D721Med (cell line): ENCODE measurements around the gene KRT20.
"Not testable (repeated sequence)": the region's sequence is repeated elsewhere in the genome, so short reads cannot be mapped to it uniquely, and the experiment has no call there.

ENCODE experiments used
- DNase-seq: peaks from one replicate; pipeline ENCODE4 v3.0.0; 2011; ENCODE audit warnings: low spot score; ENCODE audit not compliant: insufficient read length
- FAIRE-seq: peaks from 2 replicates; lab custom pipeline; 2011; peaks lifted over from hg19 to GRCh38; lab: Jason Lieb, UNC
- TF ChIP-seq, protein P1 (sequence below): IDR thresholded peaks from 2 replicates; pipeline ENCODE4 v1.5.1; 2012; ENCODE audit warnings: mild to moderate bottlenecking, control low read depth; ENCODE audit not compliant: insufficient read depth; ENCODE audit errors: missing control alignments

KRT20 gene

DNA sequence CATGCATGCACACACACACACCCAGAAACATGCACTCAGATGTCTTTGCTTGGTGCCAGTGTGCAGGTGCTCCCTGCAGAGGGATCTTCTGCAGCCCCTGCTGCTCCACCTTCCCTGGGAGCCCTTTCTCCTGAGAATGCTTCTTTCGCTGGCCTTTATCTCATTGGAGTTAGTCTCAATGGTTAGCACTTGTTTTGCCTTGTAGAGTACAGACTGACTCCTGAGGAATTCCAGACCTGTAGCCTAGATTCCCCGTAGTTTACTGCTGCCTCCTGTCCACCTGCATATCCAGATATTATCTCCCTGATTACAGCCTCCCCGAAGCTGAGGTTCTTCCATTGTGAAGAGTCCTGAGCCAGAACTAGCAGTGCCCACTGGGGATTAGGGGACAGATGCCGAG is 14.9 kb downstream of the KRT20 start:
- DNase-seq: no peak
- no peak for FAIRE-seq
- TF ChIP-seq, protein P1, sequence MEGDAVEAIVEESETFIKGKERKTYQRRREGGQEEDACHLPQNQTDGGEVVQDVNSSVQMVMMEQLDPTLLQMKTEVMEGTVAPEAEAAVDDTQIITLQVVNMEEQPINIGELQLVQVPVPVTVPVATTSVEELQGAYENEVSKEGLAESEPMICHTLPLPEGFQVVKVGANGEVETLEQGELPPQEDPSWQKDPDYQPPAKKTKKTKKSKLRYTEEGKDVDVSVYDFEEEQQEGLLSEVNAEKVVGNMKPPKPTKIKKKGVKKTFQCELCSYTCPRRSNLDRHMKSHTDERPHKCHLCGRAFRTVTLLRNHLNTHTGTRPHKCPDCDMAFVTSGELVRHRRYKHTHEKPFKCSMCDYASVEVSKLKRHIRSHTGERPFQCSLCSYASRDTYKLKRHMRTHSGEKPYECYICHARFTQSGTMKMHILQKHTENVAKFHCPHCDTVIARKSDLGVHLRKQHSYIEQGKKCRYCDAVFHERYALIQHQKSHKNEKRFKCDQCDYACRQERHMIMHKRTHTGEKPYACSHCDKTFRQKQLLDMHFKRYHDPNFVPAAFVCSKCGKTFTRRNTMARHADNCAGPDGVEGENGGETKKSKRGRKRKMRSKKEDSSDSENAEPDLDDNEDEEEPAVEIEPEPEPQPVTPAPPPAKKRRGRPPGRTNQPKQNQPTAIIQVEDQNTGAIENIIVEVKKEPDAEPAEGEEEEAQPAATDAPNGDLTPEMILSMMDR: no peak

DNA sequence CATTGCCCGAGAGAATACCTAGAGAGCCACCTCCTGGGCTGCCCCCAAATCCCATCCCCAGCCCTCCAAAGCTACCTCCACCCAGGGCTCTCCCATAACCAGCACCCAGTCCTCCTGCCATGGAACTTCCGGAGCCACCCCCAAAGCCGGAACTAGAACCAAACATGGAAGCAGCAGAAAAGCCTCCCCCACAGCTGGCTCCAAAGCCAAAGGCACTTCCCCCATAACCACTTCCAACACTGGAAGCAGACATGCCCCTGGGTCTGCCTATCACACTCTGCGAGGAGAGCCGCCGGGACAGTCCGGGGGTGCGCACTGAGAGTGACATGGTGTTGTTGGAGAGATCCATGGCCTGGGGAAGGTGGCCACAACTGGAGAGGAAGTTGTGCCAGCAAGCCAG is 18.2 kb downstream of the KRT20 start, which contains the start of gene KRT12:
TSS of gene KRT12 (minus strand) at position 386 of the 400 bp plus-strand sequence. CDS start at position 349, 37 bp downstream.
- no peak for DNase-seq
- TF ChIP-seq, protein P1: no peak
- FAIRE-seq: no peak

DNA sequence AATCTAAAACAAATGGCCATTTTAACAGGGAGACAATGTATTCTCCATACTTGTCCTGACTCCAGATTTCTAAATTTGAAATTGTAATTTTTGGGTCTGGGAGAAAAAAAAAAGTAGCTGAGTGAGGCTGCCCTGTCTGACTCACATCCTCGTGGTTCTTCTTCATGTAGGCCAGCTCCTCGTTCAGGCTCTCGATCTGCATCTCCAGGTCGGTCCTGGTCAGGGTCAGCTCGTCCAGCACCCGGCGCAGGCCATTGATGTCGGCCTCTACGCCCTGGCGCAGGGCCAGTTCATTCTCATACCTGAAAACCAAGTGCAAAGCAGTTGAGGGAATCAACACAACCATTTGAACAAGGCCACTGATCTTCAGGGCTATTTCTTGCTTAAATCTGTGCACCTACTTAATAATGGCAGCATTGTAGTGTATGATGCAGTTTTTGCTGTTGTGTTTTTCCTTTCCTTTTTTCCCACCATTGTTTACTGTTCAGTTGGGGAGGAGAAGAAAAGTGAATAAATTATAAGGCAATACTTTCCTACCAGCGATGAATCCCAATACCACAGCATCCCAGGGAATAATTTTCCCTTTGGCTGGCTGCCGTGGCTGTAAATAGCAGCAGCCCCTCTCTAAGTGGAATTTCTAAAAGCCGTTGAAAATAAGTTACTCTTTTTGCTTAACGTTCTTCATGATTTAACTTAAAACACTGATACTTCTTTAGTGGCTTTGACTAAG is 20.2 kb downstream of the KRT20 start:
- FAIRE-seq (no peak), DNase-seq (no peak)
- TF ChIP-seq, protein P1: no peak

DNA sequence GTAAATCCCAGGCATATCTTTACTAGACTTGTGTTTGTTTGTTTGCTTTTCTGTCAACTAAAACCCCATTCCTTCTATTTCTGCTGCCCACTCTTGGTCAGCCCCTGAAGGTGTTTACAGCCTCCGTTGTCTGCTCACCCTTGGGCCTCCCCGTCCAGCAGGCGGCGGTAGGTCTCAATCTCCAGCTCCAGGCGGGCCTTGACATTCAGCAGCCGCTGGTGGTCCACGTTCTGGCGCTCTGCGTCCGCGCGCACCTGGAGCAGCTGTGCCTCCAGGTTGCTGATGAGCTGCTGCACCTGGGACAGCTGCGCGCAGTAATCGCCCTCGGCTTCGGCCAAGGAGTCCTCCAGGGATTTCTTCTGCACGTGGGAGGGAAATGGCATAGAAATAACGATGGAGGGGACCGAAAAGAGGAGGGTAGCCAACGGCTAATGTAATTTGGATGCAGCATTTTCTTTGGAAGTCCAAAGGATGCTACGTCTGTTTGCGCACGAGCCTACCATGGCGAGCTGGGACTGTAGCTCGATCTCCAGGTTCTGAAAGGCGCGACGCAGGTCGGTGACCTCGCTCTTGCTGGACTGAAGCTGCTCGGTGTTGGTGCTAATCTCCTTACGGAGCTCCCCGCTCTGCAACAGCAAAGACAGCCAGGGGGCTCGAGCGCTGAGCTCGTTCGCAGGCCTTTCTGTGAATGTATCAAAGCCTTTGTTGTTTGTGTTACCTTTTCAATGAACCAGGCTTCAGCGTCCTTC is 21.9 kb downstream of the KRT20 start:
- FAIRE-seq (no peak), DNase-seq (no peak)
- TF ChIP-seq, protein P1: no peak

DNA sequence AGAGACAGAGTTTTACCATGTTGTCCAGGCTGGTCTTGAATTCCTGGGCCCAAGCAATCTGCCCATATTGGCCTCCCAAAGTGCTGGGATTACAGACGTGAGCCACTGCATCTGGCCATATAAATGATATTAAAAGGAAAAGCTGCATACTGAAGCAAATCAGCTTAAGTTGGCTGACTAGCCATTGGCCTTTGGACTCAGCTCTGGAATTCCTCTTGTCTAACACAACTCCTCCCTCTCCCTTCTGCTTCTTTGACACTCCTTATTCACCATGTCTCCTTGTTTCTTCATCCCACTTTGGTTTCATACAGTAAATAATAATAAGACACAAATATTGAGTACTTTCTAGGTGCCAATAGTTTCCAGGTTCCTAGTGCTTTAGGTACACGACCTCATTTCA is 25.5 kb downstream of the KRT20 start:
- no peak for DNase-seq
- TF ChIP-seq, protein P1: no peak
- no peak for FAIRE-seq

DNA sequence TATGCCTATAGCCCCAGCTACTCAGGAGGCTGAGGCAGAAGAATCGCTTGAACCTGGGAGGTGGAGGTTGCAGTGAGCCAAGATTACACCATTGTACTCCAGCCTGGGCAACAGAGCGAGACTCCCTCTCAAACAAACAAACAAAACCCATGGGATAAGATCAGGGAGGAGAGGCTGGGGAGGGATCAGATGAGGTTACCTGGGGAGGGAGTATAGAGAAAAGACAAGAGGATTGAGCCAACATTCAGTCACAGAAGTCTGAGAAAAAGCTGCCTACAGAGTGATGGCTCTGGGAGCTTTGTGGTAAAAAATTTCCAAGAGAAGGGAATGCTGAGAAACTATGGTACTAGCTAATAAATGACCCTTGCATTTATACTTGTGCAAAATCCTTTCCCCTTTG is 26.4 kb downstream of the KRT20 start:
- DNase-seq, FAIRE-seq: not testable (repeated sequence)

DNA sequence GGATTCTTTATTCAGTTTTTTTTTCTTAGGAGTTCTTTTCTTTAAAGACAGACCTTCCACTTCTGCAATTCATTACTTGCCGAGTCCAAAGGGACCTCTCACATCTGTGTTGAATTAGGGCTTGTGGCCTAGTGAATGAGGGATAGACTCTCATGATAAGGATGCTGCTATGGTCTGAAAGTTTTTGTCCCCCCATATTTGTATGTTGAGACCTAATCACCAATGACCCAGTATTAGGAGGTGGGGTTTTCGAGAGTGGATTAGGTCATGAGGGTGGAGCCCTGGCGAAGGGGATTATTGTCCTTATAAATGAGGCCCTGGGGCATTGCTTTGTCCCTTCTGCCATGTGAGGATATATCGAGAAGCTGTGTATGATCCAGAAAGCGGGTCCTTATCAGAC is 27.5 kb downstream of the KRT20 start:
- FAIRE-seq (no peak), DNase-seq (no peak)
- TF ChIP-seq, protein P1: no peak
